ENCODE results near the gene DIS3L2.

Gene DIS3L2

GRCh38 chr2:232238108-232238507 lies 276.6 kb downstream of the DIS3L2 start:
- TF ChIP-seq ZNF565 (CRISPR knock-in tag; conservative IDR thresholded peaks at IDR 0.05; ENCODE audit: low read depth) (no peak), TOX (CRISPR knock-in tag; IDR thresholded peaks at IDR 0.05; ENCODE audit: borderline replicate concordance) (no peak), ZFP3 (CRISPR knock-in tag; IDR thresholded peaks at IDR 0.05) (no peak), CSDC2 (CRISPR knock-in tag; IDR thresholded peaks at IDR 0.05) (no peak), POU6F1 (CRISPR knock-in tag; IDR thresholded peaks at IDR 0.05; ENCODE audit: borderline replicate concordance, low read depth) (no peak), ESRRG (CRISPR knock-in tag; IDR thresholded peaks at IDR 0.05) (no peak)
- TF ChIP-seq, protein P1, sequence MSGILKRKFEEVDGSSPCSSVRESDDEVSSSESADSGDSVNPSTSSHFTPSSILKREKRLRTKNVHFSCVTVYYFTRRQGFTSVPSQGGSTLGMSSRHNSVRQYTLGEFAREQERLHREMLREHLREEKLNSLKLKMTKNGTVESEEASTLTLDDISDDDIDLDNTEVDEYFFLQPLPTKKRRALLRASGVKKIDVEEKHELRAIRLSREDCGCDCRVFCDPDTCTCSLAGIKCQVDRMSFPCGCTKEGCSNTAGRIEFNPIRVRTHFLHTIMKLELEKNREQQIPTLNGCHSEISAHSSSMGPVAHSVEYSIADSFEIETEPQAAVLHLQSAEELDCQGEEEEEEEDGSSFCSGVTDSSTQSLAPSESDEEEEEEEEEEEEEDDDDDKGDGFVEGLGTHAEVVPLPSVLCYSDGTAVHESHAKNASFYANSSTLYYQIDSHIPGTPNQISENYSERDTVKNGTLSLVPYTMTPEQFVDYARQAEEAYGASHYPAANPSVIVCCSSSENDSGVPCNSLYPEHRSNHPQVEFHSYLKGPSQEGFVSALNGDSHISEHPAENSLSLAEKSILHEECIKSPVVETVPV (CRISPR knock-in tag; IDR thresholded peaks at IDR 0.05), result no peak
- ATAC-seq, result no peak

DNA sequence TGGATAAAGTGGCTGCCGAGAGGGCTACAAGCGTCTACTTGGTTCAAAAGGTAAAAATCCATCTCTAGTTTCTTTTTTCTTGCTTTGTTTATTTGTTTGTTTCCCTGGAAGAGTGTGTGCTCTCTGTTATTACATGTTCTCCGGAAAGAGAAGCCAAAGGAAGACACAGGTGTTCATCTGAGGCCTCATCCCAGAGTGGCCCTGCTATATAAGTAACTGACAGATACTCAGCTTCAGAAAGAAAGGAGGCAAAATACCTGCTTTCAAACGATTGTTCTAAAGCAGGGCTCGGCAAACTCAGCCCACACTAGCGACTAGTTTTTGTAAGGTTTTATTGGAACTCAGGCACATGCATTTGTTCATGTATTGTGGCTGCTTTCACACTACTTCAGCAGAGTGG lies 277.1 kb downstream of the DIS3L2 start:
- TF ChIP-seq ESRRG (CRISPR knock-in tag; IDR thresholded peaks at IDR 0.05) (no peak), TSHZ2 (CRISPR knock-in tag; IDR thresholded peaks at IDR 0.05) (no peak), RARB (CRISPR knock-in tag; IDR thresholded peaks at IDR 0.05) (no peak), GLIS3 (CRISPR knock-in tag; IDR thresholded peaks at IDR 0.05) (no peak), TCF4 (CRISPR knock-in tag; IDR thresholded peaks at IDR 0.05; ENCODE audit: borderline replicate concordance) (no peak), ISL1 (CRISPR knock-in tag; IDR thresholded peaks at IDR 0.05) (no peak), SNAI2 (CRISPR knock-in tag; IDR thresholded peaks at IDR 0.05) (no peak), ARNTL (CRISPR knock-in tag; IDR thresholded peaks at IDR 0.05; ENCODE audit: borderline replicate concordance, low read depth) (no peak), OSR1 (CRISPR knock-in tag; IDR thresholded peaks at IDR 0.05) (no peak), CREB5 (CRISPR knock-in tag; IDR thresholded peaks at IDR 0.05; ENCODE audit: low read depth) (no peak)
- no peak for ATAC-seq

DNA sequence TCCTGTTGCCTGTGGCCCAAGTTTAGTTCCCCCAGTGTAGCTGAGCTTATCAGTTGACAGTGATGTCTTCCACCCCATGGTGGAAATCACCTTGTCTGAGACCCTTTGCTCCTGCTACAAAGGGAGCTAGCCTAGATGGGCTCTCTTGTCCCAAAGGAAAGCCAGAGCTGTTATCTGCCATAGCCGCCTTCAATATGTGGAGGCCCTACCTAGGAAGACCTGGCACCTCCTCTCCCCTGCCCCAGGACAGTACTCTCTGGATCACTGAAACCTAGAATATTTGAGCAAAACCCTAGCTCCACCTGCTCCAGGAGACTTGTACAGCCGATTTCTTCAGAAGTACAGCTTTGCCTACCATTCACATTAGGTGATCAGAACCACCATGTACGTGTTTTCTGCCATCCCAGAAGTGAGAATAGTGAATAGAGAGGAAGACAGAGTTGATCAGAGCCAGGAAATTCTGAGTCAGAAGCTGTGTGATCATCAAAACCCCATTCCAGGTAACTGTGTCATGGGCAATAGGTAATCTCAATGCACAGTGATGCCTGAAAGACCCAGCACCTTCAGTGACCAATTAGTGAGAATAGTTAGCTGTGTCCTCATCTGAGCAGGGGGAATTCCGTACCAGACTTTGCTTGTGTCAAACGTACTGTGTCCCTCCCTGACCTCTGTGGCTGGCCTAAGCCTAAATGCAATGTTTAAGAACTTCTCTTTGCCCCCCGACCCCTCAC lies 278.6 kb downstream of the DIS3L2 start:
- no peak for ATAC-seq
- TF ChIP-seq BACH2 (CRISPR knock-in tag; IDR thresholded peaks at IDR 0.05; ENCODE audit: borderline replicate concordance) (no peak), ZNF70 (CRISPR knock-in tag; IDR thresholded peaks at IDR 0.05) (no peak), ZC3H10 (CRISPR knock-in tag; IDR thresholded peaks at IDR 0.05) (no peak), SNAI2 (CRISPR knock-in tag; IDR thresholded peaks at IDR 0.05) (no peak), ISL1 (CRISPR knock-in tag; IDR thresholded peaks at IDR 0.05) (no peak), ESRRG (CRISPR knock-in tag; IDR thresholded peaks at IDR 0.05) (no peak), POU6F1 (CRISPR knock-in tag; IDR thresholded peaks at IDR 0.05; ENCODE audit: borderline replicate concordance, low read depth) (no peak), PPARA (CRISPR knock-in tag; IDR thresholded peaks at IDR 0.05; ENCODE audit: borderline replicate concordance) (no peak), ZFP3 (CRISPR knock-in tag; IDR thresholded peaks at IDR 0.05) (no peak), ZFP30 (CRISPR knock-in tag; IDR thresholded peaks at IDR 0.05) (no peak), TCF4 (CRISPR knock-in tag; IDR thresholded peaks at IDR 0.05; ENCODE audit: borderline replicate concordance) (no peak), RARB (CRISPR knock-in tag; IDR thresholded peaks at IDR 0.05) (no peak), ARNTL (CRISPR knock-in tag; IDR thresholded peaks at IDR 0.05; ENCODE audit: borderline replicate concordance, low read depth) (no peak), TOX (CRISPR knock-in tag; IDR thresholded peaks at IDR 0.05; ENCODE audit: borderline replicate concordance) (no peak), ZNF8 (CRISPR knock-in tag; IDR thresholded peaks at IDR 0.05) (no peak)
- TF ChIP-seq, protein P1 (CRISPR knock-in tag; IDR thresholded peaks at IDR 0.05), result no peak
- TF ChIP-seq, protein P2, sequence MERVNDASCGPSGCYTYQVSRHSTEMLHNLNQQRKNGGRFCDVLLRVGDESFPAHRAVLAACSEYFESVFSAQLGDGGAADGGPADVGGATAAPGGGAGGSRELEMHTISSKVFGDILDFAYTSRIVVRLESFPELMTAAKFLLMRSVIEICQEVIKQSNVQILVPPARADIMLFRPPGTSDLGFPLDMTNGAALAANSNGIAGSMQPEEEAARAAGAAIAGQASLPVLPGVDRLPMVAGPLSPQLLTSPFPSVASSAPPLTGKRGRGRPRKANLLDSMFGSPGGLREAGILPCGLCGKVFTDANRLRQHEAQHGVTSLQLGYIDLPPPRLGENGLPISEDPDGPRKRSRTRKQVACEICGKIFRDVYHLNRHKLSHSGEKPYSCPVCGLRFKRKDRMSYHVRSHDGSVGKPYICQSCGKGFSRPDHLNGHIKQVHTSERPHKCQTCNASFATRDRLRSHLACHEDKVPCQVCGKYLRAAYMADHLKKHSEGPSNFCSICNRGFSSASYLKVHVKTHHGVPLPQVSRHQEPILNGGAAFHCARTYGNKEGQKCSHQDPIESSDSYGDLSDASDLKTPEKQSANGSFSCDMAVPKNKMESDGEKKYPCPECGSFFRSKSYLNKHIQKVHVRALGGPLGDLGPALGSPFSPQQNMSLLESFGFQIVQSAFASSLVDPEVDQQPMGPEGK (CRISPR knock-in tag; IDR thresholded peaks at IDR 0.05; ENCODE audit: borderline replicate concordance), result no peak

Measured in SK-N-SH treated with all-trans-retinoic acid at 6 μM for 48 hours (cell line).